Measurements from ENCODE around the gene TECPR1. TPM values are rescaled to one million over a fixed set of nuclear protein-coding genes. Genes with fewer than 3 reads are reported as not detected.
"Not testable (repeated sequence)": the region's sequence is repeated elsewhere in the genome, so short reads cannot be mapped to it uniquely, and the experiment has no call there.

TECPR1 gene
- total RNA-seq, 1 donor from 2014 or later = 63.7 TPM

DNA sequence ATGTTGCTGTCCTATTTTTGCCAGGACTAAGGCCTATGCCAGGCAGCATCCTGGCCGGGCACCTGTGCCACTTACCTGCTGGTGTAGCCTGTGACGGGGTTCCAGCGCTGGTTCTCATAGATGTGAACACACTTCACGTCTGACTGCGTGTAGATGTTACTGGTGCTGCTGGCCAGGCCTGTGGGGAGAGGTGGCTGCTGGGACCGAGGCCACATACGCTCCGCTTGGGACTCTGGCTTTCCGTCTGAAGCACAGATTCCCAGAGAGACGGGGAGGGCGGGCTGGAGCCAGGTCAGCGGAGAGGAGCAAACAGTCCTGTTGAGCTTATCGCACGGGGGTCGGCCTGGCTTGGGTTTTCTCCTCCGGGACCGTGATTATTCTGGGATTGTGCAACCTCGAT lies 24.1 kb downstream of the TECPR1 start:
- DNase-seq (ENCODE audit: low read depth in 2 of 2) = no peak

DNA sequence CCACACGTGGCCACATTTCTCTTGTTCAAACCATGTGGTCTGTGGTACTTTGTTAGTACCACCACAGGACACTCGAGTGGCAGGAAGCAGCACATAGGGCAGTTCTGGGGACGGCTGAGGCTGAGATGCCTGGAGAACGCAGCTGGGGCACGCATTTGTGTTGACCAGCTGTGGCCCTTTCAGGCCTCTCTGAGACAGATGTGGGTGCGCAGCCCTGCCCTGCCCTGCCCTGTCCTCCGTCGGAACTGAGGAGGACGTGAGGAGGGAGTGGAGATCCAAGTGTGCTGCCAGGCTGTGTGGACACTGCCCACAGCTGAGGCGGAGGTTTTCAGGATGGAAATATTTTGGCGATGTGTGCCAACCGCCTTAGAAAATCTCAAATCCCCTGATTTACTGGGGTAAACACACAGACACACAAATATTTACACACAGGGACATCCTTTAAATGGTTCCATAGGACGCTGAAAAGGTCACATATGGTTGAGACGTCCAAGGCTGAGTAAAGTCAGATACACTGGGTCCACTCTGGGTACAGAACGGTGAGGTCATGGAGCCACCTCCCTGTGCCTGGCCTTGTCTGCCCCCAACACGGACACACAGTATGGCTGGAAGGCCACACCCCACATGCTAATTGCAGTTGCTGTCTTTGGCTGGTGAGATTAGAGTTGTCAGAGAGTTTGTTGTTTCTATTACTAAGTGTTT lies 26.0 kb downstream of the TECPR1 start:
- no peak for DNase-seq (ENCODE audit: low read depth in 2 of 2)

DNA sequence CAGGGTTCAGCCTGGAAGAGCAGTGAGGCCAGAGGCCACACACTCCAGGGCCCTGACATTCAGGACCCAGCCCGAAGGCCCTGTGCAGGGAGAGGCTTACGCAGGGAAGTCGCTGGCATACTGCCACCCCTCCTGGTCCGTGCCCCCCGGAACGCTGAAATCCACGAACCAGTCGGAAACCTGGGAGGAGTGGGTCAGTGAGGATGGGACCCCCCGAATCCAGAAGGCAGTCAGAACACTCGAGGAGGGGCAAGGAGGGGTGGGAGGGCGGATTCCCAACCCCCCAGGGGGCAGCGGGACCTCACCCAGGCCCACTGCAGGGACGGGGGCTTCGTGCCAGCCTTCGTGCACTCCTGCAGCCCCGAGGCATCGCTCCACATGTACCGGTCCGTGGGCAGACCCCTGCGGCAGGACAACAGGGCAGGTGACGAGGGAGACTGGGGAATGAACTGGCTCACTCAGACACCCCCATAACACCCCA lies 27.3 kb downstream of the TECPR1 start:
- DNase-seq (ENCODE audit: low read depth in 2 of 2) = no peak

DNA sequence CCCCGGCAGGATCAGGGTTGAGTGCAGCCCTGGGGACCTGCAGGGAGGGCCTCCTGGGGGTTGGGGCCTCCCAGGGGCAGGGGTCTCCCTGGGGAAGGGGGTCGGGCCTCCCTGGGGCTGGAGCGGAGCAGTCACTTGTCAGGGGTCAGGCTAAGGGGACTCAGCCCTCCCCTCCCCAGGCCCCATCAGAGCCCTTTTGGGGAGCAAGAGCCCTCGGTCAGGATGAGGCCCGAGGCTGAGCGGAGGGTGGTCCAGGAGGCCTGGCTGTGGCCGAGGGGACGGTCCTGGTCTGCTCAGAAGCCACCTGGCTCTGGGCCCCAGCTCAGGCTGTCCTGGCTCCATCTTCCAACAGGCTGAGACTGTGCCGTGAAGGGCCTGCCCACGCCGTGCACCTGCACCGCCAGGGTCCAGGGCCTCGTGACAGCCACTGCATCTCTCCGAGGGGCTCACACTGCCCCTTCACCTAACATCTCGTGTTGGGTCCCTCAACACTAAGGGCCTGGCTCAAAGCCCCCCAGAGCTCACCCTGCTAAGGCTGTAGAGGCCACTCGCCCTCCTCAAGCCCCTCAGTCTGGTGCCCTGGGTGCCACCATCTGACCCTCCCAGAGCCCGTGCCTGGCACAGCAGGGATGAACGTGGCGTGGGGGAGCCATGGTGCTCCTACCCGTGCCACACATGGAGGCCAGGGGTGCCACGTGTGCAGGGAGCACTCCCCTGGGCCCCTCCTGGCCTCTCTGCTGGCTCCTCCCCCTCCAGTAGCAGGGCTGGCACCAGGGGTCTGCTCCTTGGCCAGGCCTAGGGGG lies 27.9 kb downstream of the TECPR1 start:
- DNase-seq (ENCODE audit: low read depth in 2 of 2) = no peak

DNA sequence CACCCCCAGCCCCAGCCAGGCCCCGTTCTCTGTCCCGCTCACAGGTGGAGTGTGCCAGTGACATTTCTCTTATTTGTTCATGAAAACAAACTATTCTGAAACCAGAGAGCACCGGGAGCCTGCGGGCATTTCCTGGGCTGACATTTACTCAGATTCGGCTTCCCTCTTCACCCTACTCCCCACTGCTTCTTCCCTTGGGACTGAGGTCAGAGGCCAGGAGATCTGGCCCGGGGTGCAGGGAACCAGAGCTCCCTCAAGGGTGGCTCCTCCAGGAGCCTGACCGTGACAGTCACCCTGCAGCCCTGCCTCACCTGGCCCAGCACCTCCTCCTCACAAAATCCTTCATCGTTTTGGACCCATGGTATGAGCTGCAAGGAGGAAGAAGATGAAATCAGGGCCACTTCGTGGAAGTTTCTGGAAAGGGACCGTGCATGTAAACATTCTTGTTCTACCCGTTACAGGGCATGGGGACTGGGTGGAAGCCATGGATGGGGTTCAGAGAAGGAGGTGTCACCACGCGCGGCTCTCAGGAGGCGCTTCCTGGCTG lies 28.6 kb downstream of the TECPR1 start:
- DNase-seq (ENCODE audit: low read depth in 2 of 2) = no peak

DNA sequence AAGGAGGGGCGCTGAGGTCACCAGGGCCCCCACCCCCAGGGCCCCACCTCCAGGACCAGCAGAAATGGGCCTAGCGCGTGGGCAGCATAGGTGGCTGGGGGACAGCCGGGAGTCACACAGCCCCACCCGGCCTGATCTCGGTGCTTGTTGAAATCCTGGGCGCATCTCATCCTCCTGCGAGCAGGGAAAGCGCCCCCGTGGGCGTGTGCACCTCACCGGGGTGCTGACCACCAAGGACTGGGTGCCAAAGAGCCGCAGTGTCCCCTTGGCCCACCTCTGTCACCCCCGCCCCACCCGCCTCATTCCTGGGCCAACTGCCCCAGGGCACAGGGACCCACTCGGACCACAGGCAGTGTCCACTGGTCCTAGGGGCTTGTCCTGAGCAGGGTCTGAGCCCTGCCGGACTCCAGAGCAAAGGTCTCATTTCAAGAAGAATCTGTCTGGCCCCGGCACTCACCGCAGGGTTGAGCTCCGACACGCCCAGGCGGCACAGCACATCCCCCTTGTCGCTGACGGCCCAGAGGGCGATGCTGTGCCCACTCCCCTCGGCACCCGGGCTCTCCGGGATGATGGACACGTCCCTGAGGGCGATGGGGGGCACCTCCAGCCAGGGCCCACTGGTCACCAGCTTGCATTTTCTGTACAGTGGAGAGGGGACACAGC lies 29.4 kb downstream of the TECPR1 start:
- DNase-seq (ENCODE audit: low read depth in 2 of 2) = no peak

DNA sequence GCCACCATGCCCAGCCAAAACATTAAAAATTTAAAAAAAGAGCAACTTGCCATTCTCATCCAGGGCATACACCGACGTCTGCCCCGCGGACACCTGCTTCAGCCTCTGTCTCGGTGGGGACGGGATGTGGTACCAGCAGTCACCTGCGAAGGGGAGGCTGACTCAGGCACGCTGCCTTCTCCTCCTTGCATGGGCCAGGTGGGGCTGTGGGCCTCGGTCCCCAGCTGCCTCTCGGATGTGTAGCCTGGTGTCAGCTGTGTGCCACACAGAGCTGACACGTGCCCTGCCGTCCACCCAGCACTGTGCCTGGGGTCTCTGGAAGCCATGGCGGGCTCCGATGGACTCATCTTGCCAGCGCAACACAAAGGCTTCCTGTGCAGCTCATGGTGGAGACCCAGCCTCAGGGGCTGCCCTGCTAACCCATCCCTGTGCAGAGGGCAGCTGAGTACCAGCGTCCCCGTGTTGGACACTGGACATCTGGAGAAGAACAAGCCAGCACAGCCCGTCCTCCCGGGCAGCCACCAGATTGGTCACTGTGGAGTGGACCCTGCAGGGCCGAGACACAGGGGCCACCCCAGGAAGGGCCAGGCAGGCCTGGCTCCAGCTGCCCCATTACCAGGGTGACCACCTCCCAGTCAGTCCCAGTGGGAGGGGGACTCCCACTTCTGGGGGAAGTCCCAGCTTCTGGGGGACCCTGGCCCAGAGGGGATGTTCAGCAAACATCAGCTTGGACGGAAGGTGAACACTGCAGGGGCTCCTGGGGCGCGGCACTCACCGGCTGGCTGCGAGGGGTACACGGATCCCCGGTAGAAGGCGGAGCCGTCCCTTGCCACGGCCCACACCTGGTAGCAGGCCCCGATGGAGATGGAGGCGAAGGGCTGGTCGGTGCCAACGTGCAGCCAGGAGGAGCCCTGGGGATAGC lies 30.2 kb downstream of the TECPR1 start:
- DNase-seq (ENCODE audit: low read depth in 2 of 2) = no peak

DNA sequence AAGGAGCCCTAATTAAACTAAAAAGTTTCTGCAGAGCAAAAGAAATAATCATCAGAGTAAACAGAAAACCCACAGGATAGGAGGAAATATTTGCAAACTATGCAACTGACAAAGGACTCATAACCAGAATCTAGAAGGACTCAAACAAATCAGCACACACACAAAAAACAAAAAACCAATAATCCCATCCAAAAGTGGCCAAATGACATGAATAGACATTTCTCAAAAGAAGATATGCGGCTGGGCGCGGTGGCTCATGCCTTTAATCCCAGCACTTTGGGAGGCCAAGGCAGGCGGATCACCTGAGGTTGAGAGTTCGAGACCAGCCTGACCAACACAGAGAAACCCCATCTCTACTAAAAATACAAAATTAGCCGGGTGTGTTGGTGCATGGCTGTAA lies 32.6 kb downstream of the TECPR1 start:
- DNase-seq (ENCODE audit: low read depth in 2 of 2) = not testable (repeated sequence)

DNA sequence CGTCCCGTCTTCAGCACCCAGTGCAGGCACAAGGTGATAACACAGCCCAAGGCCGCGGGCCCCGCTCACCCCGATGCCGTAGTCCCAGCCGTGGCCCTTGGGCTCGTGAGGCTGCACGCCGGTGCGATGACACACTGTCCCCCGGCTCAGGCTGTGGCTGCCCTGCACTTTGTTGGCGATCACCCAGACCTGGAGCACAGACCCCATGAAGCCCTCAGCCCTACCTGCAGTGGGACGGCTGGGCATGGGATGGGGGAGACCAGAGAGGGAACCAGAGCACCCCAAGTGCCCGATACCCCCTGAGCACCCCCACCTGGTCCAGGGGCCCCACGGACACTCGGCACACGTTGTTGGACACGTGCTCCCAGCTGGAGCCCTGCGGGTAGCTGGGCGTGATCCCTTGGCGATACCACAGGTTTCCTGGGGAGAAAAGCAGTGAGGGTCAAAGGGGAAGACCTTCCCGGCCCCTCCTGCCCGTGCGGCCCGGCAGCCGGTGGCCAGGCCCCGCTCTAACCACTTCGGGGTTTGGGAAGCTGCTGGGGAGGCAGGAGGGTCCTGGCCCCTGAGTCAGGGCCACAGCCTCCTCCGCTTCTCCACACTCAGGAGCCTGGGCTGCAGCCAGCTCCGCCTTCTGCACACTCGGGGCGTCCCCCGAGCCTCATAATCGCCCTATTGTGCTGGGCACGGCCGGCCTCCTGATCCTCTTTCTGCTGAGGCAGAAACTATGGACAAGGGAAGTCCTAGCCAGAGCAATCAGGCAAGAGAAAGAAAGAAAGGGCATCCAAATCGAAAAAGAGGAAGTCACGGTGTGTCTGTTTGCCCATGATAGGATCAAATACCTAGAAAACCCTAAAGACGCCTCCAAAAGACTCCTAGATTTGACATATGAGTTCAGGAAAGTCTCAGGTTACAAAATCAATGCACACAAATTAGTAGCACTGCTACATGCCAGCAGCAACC lies 34.1 kb downstream of the TECPR1 start:
- DNase-seq (ENCODE audit: low read depth in 2 of 2) = no peak

DNA sequence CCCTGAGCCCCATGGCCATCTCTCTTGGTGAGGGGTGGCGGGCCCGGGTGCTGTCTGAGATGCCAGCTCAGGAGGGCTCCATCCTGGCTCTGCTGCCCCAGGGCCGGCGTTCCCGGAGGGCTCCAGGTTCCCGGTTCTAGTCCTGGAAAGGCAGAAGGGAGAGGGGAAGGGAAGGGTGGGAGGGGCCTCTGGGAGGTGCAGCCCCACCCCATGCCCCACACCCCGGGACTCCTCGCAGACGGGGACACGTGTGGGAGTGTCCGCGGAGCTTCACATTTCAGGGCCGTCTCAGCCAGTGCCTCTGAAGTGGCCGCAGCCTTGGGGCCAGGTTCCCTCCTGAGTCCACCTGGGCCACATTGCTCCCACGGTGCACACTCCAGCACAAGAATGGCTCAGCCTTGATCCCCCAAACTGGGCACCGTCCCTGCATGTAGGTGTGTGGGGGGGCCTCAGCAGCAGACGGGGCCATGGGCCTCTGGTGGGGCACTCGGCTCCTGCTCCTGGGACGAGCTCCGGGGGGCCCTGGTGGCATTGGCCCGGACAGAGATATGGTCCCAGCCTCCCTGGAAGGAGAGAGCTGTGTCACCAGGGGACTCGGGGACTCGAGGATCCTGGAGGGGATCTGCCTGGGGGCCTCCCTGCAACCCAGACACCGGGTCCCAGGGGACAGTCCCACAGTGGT lies 35.0 kb downstream of the TECPR1 start:
- DNase-seq (ENCODE audit: low read depth in 2 of 2) = no peak

DNA sequence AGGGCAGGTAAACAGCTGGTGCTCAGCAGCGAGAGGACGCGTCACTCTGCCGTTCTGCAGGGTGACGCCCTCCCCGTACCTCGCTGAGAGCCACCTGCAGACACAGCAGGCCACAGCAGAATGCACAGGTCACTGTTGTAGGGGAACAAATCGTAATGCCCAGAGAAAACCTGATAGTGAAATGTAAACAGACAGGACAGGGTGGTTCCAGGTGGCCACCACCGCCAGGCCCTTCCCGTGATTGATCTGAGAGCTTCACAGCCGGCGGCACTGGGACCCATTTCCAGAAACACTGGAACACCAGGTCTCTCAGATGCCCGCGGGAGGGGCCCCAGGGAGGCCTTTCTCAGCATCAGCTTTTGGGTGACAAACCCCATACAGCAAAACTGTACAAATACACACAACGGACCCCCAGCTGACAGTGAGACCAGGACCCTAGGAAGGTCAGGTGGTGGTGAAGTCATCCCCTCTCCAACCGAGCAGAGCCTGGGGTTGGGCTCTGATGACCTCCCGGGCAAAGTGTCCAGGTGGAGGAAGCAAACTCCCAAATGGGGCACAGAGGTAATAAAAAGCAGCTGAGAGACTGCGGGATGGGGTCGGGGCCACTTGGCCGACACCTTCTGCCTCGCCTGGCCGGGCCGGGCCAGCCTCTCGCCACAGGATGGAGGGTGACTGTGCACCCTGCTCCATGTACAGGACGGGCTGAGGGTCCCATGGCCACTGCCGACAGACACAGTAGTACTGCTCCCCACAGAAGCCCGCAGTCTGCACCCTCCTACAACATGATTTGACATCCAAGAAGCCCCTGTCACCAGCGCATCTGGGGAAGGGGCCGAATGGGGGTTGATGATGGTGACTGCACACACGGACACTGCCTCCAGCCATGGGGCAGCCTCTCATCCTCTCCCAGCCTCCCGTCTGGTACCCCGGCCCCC lies 36.2 kb downstream of the TECPR1 start:
- no peak for DNase-seq (ENCODE audit: low read depth in 2 of 2)

DNA sequence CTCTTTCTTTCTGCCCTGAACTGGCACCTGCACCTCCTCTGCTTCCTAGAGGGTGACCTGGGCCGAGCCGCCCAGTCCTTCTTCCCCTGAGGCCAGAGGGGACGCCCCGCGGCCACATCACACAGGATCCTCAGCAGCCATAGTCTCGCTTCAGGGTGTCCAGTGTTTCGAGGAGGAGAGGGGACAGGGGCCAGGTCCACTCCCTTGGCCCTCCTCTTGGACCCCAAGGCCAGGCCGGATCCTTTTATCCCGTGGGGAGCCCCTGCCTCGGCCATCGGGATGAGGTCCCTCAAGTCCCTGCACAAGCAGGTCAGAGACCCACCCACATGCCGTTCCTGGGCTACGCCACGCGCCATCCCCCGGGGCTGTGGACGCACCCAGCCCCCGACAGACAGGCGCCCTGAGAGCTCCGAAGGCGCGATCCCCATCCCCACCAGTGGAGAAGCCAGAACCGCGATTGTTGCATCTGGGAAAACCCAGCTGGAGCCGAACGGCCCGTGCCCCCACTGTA lies 37.2 kb downstream of the TECPR1 start:
- DNase-seq (ENCODE audit: low read depth in 2 of 2) = no peak

DNA sequence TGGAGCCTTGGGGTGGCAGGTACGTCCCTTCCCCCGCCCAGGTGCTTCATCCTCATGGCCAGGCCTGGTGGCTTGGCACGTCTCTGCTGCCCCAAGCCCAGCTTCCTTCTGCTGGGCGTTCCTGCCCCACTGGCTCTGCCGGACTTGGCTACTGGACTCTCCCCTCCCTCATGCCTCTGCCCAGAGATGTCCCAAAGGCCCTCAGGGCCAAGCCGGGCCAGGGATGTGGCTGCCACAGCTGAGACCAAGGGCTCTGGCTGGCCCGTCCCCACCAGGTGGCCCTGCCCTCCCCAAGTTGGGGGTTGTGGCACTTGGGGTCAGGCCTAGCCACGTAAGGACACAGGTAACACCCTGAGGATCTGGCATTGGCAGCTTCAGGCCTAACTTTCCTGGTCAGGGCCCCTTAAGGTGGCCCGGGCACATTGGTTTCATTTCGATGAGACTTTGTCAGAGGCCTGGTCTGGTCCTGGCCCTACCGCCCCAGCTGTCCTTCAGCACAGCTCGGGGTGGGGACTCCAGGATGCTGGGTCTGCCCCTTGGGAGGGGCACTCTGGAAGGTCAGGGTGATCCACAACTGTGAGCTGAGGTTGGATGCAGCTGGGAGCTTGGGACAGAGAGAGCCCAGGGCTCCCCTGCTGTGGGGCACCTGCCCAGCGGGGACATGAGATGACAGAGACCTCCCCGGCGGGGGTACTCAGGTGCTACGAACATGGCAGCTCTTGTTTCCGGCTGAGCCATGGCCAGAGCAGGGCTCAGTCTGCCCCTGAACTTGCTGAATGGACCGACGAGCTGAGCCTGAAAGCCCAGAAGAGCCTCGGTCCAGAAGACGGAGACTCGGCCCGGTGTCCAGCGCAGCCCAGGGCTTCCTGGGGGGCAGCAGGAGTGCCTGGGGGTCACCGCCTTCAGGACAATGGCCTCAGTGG lies 37.9 kb downstream of the TECPR1 start:
- DNase-seq (ENCODE audit: low read depth in 2 of 2) = no peak

DNA sequence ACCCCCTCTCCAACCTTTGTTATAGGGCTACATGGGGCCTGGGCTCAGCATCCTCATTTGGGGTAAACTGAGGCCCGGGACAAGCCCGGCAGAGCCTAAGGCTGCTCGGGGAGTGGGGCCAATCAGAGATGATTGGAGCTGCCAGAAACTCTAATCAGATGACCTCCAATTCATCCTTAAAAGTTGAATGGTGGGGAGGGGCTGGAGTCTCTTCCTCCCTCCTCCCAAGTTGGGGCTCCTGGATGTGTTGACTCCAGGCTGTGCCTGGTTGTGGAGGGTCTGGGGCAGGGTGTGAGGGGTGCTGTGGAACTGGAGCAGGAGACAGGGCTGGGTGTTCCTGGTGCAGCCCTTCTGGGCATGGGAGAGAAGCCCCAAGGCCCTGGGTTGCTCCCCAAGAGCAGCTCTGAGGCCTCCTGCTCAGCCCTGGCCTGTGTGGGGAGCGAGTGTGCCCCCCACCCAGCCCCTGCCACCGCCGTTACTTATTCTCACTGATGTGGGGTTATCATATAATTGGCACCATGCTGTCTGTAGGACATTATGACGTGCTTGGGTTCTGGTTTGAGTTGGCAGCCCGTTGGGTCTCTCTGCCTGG lies 38.6 kb downstream of the TECPR1 start:
- no peak for DNase-seq (ENCODE audit: low read depth in 2 of 2)

DNA sequence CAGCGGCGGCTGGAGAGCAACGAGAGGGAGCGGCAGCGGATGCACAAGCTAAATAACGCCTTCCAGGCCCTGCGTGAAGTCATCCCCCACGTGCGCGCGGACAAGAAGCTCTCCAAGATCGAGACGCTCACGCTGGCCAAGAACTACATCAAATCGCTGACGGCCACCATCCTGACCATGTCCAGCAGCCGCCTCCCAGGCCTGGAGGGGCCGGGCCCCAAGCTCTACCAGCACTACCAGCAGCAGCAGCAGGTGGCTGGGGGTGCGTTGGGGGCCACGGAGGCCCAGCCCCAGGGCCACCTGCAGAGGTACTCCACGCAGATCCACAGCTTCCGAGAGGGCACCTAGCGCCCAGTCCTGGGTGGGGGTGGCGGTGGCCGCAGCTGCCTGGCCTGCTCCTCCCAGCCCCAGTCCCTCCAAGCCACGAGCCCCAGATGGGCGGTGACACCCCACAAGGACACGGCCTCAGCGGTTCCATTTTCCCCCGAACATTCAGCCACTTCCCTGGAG lies 39.4 kb downstream of the TECPR1 start:
- DNase-seq (ENCODE audit: low read depth in 2 of 2) = no peak
